Calu3 (cell line): Measurements from ENCODE around the gene PCDHA1. TPM values are rescaled to one million over a fixed set of nuclear protein-coding genes. Genes with fewer than 3 reads are reported as not detected.

Experiments used
- BruUV-seq: library from RNA; stranded (reverse); fragments of 400-500 nt; replicated peaks from 2 replicates; lab custom pipeline; 2021; lab: Mats Ljungman, UMichigan
- CTCF ChIA-PET: fragments of 300-600 bp; sonication (Branson Sonifier 250); formaldehyde crosslinking; loops from one replicate; lab custom pipeline; 2022; ENCODE audit warnings: antibody characterized with exemption; lab: Charles Lee
- DNase-seq: peaks from one replicate; pipeline ENCODE4 v3.0.0; 2022
- H3K27ac Mint-ChIP-seq: one replicate; pipeline ENCODE4 v1.8.0; 2022; ENCODE audit warnings: mixed read lengths; ENCODE audit not compliant: unreplicated experiment
- H3K27me3 Mint-ChIP-seq: one replicate; pipeline ENCODE4 v1.8.0; 2022; ENCODE audit warnings: mixed read lengths; ENCODE audit not compliant: unreplicated experiment
- H3K36me3 Mint-ChIP-seq: one replicate; pipeline ENCODE4 v1.8.0; 2022; ENCODE audit warnings: mild to moderate bottlenecking, moderate library complexity, mixed read lengths; ENCODE audit not compliant: insufficient read depth, unreplicated experiment
- H3K4me1 Mint-ChIP-seq: one replicate; pipeline ENCODE4 v1.8.0; 2022; ENCODE audit warnings: mild to moderate bottlenecking, low read depth, mixed read lengths; ENCODE audit not compliant: unreplicated experiment
- H3K4me3 Mint-ChIP-seq: one replicate; pipeline ENCODE4 v1.8.0; 2022; ENCODE audit warnings: mild to moderate bottlenecking, low read depth, moderate library complexity, mixed read lengths; ENCODE audit not compliant: unreplicated experiment
- H3K9me3 Mint-ChIP-seq: one replicate; pipeline ENCODE4 v1.8.0; 2022; ENCODE audit warnings: low read depth, mixed read lengths; ENCODE audit not compliant: unreplicated experiment
- CTCF ChIP-seq: fragments of 200-600 bp; IDR thresholded peaks from one replicate; pipeline ENCODE4 v1.8.0; 2022; ENCODE audit warnings: antibody characterized with exemption; ENCODE audit not compliant: unreplicated experiment
- intact Hi-C: fragments of 100-400 bp; cut with micrococcal nuclease; formaldehyde crosslinking; loops from one replicate; pipeline ENCODE4 v1.10.0; 2022; ENCODE audit not compliant: unreplicated experiment
- total RNA-seq: library from RNA; stranded (reverse); gene quantifications from 2 replicates; pipeline ENCODE4 v1.2.3, GENCODE V29; 2022

PCDHA1 gene
- total RNA-seq, 1 experiment from 2014 or later, result 0.83 TPM

GRCh38 chr5:141022384-141022783 lies 236.4 kb downstream of the PCDHA1 start:
- Mint-ChIP-seq H3K27me3 (no peaks in the 10 kb centered on the region), H3K36me3 (no peaks in the 10 kb centered on the region), H3K4me1 (no peaks in the 10 kb centered on the region), H3K4me3 (no peak overlapping the region), H3K27ac (no peak overlapping the region), H3K9me3 (peaks cover 4% of the 10 kb centered on the region)
- CTCF ChIA-PET, result interaction anchor here (0.5 to 0.7 kb wide), 2 partner anchors 290 to 1080 kb away, joined by 3 to 4 read pairs; no protein-coding TSS in a partner anchor
- BruUV-seq, result no TSS peak
- intact Hi-C loops, result no loop called here
- DNase-seq, result no peak
- TF ChIP-seq CTCF, result no peak

GRCh38 chr5:141031006-141031405 lies 245.1 kb downstream of the PCDHA1 start:
- BruUV-seq, result no TSS peak

GRCh38 chr5:141032626-141033025 lies 246.7 kb downstream of the PCDHA1 start:
- Mint-ChIP-seq H3K36me3 (no peaks in the 10 kb centered on the region), H3K4me3 (no peak overlapping the region), H3K9me3 (no peaks in the 10 kb centered on the region), H3K4me1 (no peaks in the 10 kb centered on the region), H3K27me3 (no peaks in the 10 kb centered on the region), H3K27ac (no peak overlapping the region)
- TF ChIP-seq CTCF, result no peak
- BruUV-seq, result no TSS peak
- no peak for DNase-seq
- CTCF ChIA-PET, result interaction anchor here (0.7 kb wide), 1 partner anchor 29 kb away, joined by 3 read pairs; no protein-coding TSS in a partner anchor
- intact Hi-C loops, result no loop called here

More at GRCh38 chr5:141031006-141031405, 245.1 kb downstream of the PCDHA1 start:
- TF ChIP-seq CTCF, result no peak
- Mint-ChIP-seq H3K27ac (no peak overlapping the region), H3K27me3 (no peaks in the 10 kb centered on the region), H3K4me3 (no peak overlapping the region), H3K4me1 (no peaks in the 10 kb centered on the region), H3K9me3 (no peaks in the 10 kb centered on the region), H3K36me3 (no peaks in the 10 kb centered on the region)
- CTCF ChIA-PET, result no interaction called here
- no peak for DNase-seq
- intact Hi-C loops, result no loop called here

GRCh38 chr5:141039061-141039460 lies 253.1 kb downstream of the PCDHA1 start:
- CTCF ChIA-PET, result interaction anchor here (1.1 kb wide), 1 partner anchor 12 kb away, joined by 3 read pairs; the partner anchor contains the start of gene PCDHB1
- no peaks in the 10 kb centered on the region for H3K27me3 Mint-ChIP-seq
- no peak overlapping the region for H3K27ac Mint-ChIP-seq
- no peaks in the 10 kb centered on the region for H3K4me1 Mint-ChIP-seq
- BruUV-seq, result no TSS peak
- H3K4me3 Mint-ChIP-seq, result no peak overlapping the region
- TF ChIP-seq CTCF, result no peak
- DNase-seq, result no peak
- intact Hi-C loops, result no loop called here
- H3K9me3 Mint-ChIP-seq, result no peaks in the 10 kb centered on the region
- H3K36me3 Mint-ChIP-seq, result no peaks in the 10 kb centered on the region
